ENCODE measurements around the gene DPEP3.

The DPEP3 gene

DNA sequence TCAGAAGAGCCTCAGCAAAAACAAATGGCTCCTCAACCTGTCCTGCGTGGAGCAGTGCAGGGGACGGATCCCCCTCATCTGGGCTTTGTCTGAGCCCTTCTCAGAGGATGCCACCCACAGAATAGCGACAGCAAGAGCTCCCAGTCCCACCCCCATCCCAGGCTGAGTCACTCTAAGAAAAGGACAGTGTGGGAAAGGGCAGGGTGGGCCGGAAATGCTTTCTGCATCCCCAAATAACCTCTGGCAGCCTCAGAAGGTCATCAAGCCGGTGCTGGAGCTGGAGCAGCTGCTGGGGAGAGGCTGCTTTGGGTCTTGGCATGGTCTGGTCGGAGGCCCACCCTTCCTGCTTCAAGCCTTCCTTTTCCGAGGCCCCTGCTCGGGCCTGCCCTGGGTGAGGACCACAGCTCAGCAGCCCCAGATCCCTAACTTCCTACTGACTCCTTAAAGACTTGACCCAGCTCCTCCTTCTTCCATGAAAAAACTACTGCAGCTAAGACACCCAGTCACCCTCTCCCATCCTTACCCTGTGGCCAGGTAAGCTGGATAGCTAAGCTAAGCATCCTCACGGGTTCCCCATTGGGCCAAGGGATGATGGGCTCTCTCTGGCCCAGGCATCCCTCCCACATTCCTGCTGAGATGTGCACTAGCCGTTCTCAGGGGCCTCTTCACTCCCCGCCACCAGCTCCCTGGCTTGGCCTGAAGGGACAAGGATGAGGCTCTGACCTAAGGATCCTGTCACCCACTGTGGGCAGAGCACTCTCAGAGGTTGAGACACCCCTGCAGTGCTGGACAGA is 20.6 kb downstream of the DPEP3 start:
- in situ Hi-C loops (cut with HindIII; ENCODE audit: low pct_unique_long_range_greater_than_20kb, low sequenced_read_pairs), result no loop called here
- DNase-seq (ENCODE audit: low read depth in 1 of 2, low spot score in 1 of 2), result no peak
- no peak for TF ChIP-seq JUND (IDR thresholded peaks at IDR 0.05; ENCODE audit: low read depth)

- in situ Hi-C loops (cut with HindIII; ENCODE audit: low pct_unique_long_range_greater_than_20kb, low sequenced_read_pairs), result no loop called here
- DNase-seq (ENCODE audit: low read depth in 1 of 2, low spot score in 1 of 2), result no peak
- no peak for TF ChIP-seq JUND (IDR thresholded peaks at IDR 0.05; ENCODE audit: low read depth)
Measured at GRCh38 chr16:67957622-67958021, 22.7 kb downstream of the DPEP3 start.

GRCh38 chr16:67954421-67955196 is 25.7 kb downstream of the DPEP3 start:
- DNase-seq (ENCODE audit: low read depth in 1 of 2, low spot score in 1 of 2), result no peak
- TF ChIP-seq JUND (IDR thresholded peaks at IDR 0.05; ENCODE audit: low read depth), result no peak
- in situ Hi-C loops (cut with HindIII; ENCODE audit: low pct_unique_long_range_greater_than_20kb, low sequenced_read_pairs), result no loop called here

- no peak for TF ChIP-seq JUND (IDR thresholded peaks at IDR 0.05; ENCODE audit: low read depth)
- no peak for DNase-seq (ENCODE audit: low read depth in 1 of 2, low spot score in 1 of 2)
- in situ Hi-C loops (cut with HindIII; ENCODE audit: low pct_unique_long_range_greater_than_20kb, low sequenced_read_pairs), result no loop called here
Measured at GRCh38 chr16:67953641-67954375, 26.5 kb downstream of the DPEP3 start.

- no peak for DNase-seq (ENCODE audit: low read depth in 1 of 2, low spot score in 1 of 2)
- in situ Hi-C loops (cut with HindIII; ENCODE audit: low pct_unique_long_range_greater_than_20kb, low sequenced_read_pairs), result no loop called here
- TF ChIP-seq JUND (IDR thresholded peaks at IDR 0.05; ENCODE audit: low read depth), result no peak
Measured at GRCh38 chr16:67951485-67951884, 28.8 kb downstream of the DPEP3 start.

GRCh38 chr16:67950335-67950843 is 29.9 kb downstream of the DPEP3 start:
- TF ChIP-seq JUND (IDR thresholded peaks at IDR 0.05; ENCODE audit: low read depth), result no peak
- no peak for DNase-seq (ENCODE audit: low read depth in 1 of 2, low spot score in 1 of 2)
- in situ Hi-C loops (cut with HindIII; ENCODE audit: low pct_unique_long_range_greater_than_20kb, low sequenced_read_pairs), result no loop called here

GRCh38 chr16:67949645-67950044 is 30.7 kb downstream of the DPEP3 start:
- no peak for TF ChIP-seq JUND (IDR thresholded peaks at IDR 0.05; ENCODE audit: low read depth)
- DNase-seq (ENCODE audit: low read depth in 1 of 2, low spot score in 1 of 2), result no peak
- in situ Hi-C loops (cut with HindIII; ENCODE audit: low pct_unique_long_range_greater_than_20kb, low sequenced_read_pairs), result no loop called here

GRCh38 chr16:67948015-67948414 is 32.3 kb downstream of the DPEP3 start:
- no peak for DNase-seq (ENCODE audit: low read depth in 1 of 2, low spot score in 1 of 2)
- no peak for TF ChIP-seq JUND (IDR thresholded peaks at IDR 0.05; ENCODE audit: low read depth)
- in situ Hi-C loops (cut with HindIII; ENCODE audit: low pct_unique_long_range_greater_than_20kb, low sequenced_read_pairs), result no loop called here

DNA sequence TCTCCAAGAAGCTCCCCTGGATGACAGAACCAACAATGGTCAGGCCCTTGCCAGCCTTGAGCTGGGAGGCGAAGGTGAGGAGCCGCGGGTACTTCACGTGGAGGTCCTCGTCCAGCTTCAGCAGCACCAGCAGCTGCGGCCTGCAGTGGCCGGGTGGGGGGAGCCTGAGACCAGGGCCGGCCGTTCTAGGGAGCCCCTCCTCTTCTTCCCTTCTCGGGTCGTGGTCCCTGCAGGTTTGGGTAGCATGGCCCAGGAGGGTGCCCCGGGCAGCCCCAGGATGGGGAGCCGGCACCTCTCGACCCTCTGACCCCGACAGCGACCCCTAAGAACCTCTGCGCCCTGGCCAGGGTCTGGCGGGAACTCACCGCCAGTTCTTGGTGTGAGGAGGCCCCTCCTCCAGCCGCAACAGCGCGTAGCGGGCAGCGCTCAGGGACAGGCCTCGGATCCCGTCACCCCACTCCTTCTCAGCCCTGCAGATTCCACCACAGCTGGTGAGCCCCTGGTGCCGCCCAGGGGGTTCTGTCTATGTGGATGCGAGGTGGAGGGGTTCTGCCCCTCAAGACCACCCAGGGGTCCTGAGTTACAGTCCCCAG is 33.2 kb downstream of the DPEP3 start:
- no peak for TF ChIP-seq JUND (IDR thresholded peaks at IDR 0.05; ENCODE audit: low read depth)
- DNase-seq (ENCODE audit: low read depth in 1 of 2, low spot score in 1 of 2), result no peak
- in situ Hi-C loops (cut with HindIII; ENCODE audit: low pct_unique_long_range_greater_than_20kb, low sequenced_read_pairs), result no loop called here

DNA sequence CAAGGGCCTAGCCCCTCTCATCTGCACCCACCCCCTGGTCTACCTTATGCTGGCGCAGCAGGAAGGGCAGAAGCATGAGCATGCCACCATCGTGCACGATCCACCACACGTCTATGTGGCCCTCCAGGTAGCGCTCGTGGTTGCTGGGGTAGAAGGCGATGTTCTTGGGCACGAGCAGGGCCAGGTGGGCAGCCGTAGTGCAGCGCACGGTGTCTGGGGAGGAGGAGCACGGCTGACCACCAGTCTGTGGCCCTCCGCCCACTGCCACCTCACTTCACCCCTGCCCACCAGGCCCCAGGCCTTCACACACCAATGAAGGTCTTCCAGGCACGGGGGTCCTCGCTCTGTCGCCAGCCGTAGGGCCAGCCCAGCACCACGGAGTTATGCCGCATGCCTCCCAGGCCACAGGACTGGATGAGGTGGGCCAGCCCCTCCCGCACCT is 34.1 kb downstream of the DPEP3 start:
- DNase-seq (ENCODE audit: low read depth in 1 of 2, low spot score in 1 of 2), result no peak
- in situ Hi-C loops (cut with HindIII; ENCODE audit: low pct_unique_long_range_greater_than_20kb, low sequenced_read_pairs), result no loop called here
- no peak for TF ChIP-seq JUND (IDR thresholded peaks at IDR 0.05; ENCODE audit: low read depth)

DNA sequence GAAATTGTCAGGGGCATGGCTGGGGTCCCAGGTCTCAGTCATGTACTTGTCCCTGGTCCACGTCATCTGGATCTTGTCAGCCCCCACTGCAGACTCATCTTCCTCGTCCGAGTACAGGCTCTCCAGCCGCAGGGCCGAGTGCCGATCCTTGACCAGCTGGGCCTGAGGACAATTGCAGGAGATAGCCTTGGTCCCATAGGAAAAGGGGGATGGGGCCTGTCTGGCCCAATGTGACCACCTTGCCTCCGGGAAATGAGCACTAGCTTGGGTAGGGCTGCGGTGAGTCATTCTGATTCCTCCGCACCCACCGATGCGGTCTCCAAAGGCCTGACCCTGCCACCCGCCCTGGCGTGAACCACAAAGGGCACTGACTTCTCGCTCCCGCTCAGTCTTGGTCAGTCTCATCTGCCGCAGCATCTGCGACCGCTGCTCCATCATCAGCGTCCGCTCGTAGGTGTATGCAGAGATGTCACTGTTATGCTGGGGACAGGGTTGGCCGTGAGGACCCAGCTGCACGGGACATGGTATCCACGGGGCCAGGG is 34.8 kb downstream of the DPEP3 start:
- in situ Hi-C loops (cut with HindIII; ENCODE audit: low pct_unique_long_range_greater_than_20kb, low sequenced_read_pairs), result no loop called here
- no peak for TF ChIP-seq JUND (IDR thresholded peaks at IDR 0.05; ENCODE audit: low read depth)
- DNase-seq (ENCODE audit: low read depth in 1 of 2, low spot score in 1 of 2), result no peak

All from T47D (cell line).